ENCODE measurements around the gene SPO11. TPM values are rescaled to one million over a fixed set of nuclear protein-coding genes. Genes with fewer than 3 reads are reported as not detected.

The SPO11 gene
- polyA plus RNA-seq, 1 donor (not counting 4 experiments of a cell fraction or from before 2014, with no cell fraction given), result not detected

DNA sequence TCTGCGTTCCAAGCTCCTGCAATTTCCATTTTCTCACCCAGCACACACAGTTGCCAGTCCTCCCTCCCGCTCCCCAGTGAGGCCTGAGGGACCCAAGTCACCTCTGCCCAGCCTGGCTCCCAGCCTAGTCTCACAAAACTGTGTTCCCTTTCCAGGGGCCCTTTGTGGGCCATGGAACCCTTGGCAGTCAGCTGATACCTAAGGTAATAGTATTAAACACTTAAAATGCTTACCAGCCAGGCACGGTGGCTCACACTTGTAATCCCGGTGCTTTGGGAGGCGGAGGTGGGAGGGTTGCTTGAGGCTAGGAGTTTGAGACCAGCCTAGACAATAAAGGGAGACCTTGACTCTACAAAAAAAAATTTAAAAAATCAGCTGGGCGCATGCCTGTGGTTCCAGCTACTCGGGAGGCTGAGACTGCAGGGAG lies 58.4 kb downstream of the SPO11 start:
- Histone ChIP-seq H3K4me2 (ENCODE audit: control insufficient read depth, extremely low read depth, insufficient read depth, low read depth, low read length) (no peak overlapping the region), H3K9ac (ENCODE audit: control insufficient read depth, extremely low read depth, insufficient read depth, low read length) (no peak overlapping the region), H4K20me1 (ENCODE audit: control insufficient read depth, extremely low read depth, insufficient read depth, low read length) (no peaks in the 10 kb centered on the region), H3K27me3 (ENCODE audit: control insufficient read depth, extremely low read depth, insufficient read depth, low read length) (no peaks in the 10 kb centered on the region), H3K9me1 (ENCODE audit: control insufficient read depth, extremely low read depth, insufficient read depth, low read length) (no peaks in the 10 kb centered on the region), H3K27ac (ENCODE audit: control insufficient read depth, insufficient read depth, low read length) (no peak overlapping the region), H3K9me3 (ENCODE audit: control insufficient read depth, low read depth, low read length) (no peaks in the 10 kb centered on the region), H3K4me1 (ENCODE audit: control insufficient read depth, extremely low read depth, insufficient read depth, low read length) (peaks cover 21% of the 10 kb centered on the region), H2AFZ (ENCODE audit: control insufficient read depth, low read length) (no peak overlapping the region), H3K4me3 (ENCODE audit: control insufficient read depth in 2 of 3, extremely low read depth in 1 of 3, insufficient read depth in 2 of 3, low read depth in 1 of 3, low read length in 3 of 3) (no peak overlapping the region), H3K79me2 (ENCODE audit: control insufficient read depth, insufficient read depth, low read length) (no peaks in the 10 kb centered on the region), H3K36me3 (ENCODE audit: control insufficient read depth in 2 of 2, extremely low read depth in 1 of 2, insufficient read depth in 2 of 2, low read length in 2 of 2) (no peaks in the 10 kb centered on the region)
- no peak for FAIRE-seq
- no peak for DNase-seq (ENCODE audit: low read depth, low spot score)
- TF ChIP-seq CTCF (optimal IDR thresholded peaks at IDR 0.05 in 1 of 3, IDR thresholded peaks at IDR 0.05 in 1 of 3, conservative IDR thresholded peaks at IDR 0.05 in 1 of 3; ENCODE audit: extremely low read depth in 1 of 3, insufficient read depth in 2 of 3, low read length in 3 of 3), result no peak
- no peak for TF ChIP-seq EZH2 (IDR thresholded peaks at IDR 0.05; ENCODE audit: low read length)
- dilution Hi-C loops (cut with MboI; ENCODE audit: extremely low pct_ligation_motif_present, low sequenced_read_pairs), result no loop called here

DNA sequence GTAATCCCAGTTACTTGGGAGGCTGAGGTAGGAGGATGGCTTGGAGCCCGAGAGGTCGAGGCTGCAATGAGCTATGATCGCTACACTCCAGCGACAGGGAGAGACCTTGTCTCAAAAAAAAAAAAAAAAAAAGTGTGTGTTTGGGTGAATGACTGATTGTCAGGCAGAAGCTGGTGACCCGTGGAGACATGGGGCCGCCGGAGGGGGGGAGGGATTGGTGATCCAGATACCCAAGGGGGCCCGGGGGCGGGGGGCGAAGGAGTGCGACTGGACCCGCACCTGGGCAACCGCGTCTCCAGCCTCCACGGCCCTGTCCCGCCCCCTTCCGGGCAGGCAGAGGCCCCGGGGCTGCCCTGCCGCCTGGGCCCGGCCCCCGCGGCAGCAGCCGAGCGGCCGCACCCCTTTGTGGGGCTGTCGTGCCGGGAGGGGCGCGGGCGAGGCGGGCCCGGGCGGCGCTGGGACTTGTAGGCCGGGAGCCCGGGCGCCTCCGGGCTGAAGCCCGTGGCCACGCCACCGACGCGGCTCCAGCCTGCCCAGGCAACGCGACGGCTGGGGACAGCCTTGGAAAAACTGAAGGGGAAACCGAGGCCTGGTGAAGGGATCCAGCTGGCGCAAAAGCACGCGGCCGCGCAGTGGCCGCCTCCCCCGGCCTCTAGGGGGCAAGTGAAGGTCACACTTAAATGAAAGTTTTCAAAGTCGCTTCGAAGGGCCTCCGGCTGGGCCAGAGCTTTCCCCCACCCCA lies 59.5 kb downstream of the SPO11 start:
- Histone ChIP-seq H3K27ac (ENCODE audit: control insufficient read depth, insufficient read depth, low read length) (peak overlapping the region; percentile 36), H3K4me1 (ENCODE audit: control insufficient read depth, extremely low read depth, insufficient read depth, low read length) (peaks cover 21% of the 10 kb centered on the region), H3K36me3 (ENCODE audit: control insufficient read depth in 2 of 2, extremely low read depth in 1 of 2, insufficient read depth in 2 of 2, low read length in 2 of 2) (peaks cover 0 to 3% of the 10 kb centered on the region in 2 experiments), H4K20me1 (ENCODE audit: control insufficient read depth, extremely low read depth, insufficient read depth, low read length) (no peaks in the 10 kb centered on the region), H2AFZ (ENCODE audit: control insufficient read depth, low read length) (peak overlapping the region; percentile 60), H3K79me2 (ENCODE audit: control insufficient read depth, insufficient read depth, low read length) (no peaks in the 10 kb centered on the region), H3K9me3 (ENCODE audit: control insufficient read depth, low read depth, low read length) (no peaks in the 10 kb centered on the region), H3K9ac (ENCODE audit: control insufficient read depth, extremely low read depth, insufficient read depth, low read length) (peak overlapping the region; percentile 65), H3K4me3 (ENCODE audit: control insufficient read depth in 2 of 3, extremely low read depth in 1 of 3, insufficient read depth in 2 of 3, low read depth in 1 of 3, low read length in 3 of 3) (peak overlapping the region in 2 of 3 experiments; percentile 37 to 38), H3K27me3 (ENCODE audit: control insufficient read depth, extremely low read depth, insufficient read depth, low read length) (no peaks in the 10 kb centered on the region), H3K4me2 (ENCODE audit: control insufficient read depth, extremely low read depth, insufficient read depth, low read depth, low read length) (peak overlapping the region; percentile 66), H3K9me1 (ENCODE audit: control insufficient read depth, extremely low read depth, insufficient read depth, low read length) (no peaks in the 10 kb centered on the region)
- FAIRE-seq (no peak), DNase-seq (ENCODE audit: low read depth, low spot score) (peak; percentile 17)
- dilution Hi-C loops (cut with MboI; ENCODE audit: extremely low pct_ligation_motif_present, low sequenced_read_pairs), result no loop called here
- peak in 2 of 3 experiments; percentile 8 for TF ChIP-seq CTCF (optimal IDR thresholded peaks at IDR 0.05 in 1 of 3, IDR thresholded peaks at IDR 0.05 in 1 of 3, conservative IDR thresholded peaks at IDR 0.05 in 1 of 3; ENCODE audit: extremely low read depth in 1 of 3, insufficient read depth in 2 of 3, low read length in 3 of 3)
- TF ChIP-seq EZH2 (IDR thresholded peaks at IDR 0.05; ENCODE audit: low read length), result no peak
